ENCODE results near the gene SMLR1. TPM values are rescaled to one million over a fixed set of nuclear protein-coding genes. Genes with fewer than 3 reads are reported as not detected.

SMLR1 gene
- total RNA-seq, 2 donors from 2014 or later, result not detected

GRCh38 chr6:130815200-130816071 lies 11.8 kb upstream of the SMLR1 start:
- no peak overlapping the region for H3K27ac ChIP-seq
- H3K4me1 ChIP-seq, result no peaks in the 10 kb centered on the region
- TF ChIP-seq CTCF (IDR thresholded peaks at IDR 0.05), result no peak
- H3K27me3 ChIP-seq, result no peaks in the 10 kb centered on the region
- H3K36me3 ChIP-seq, result no peaks in the 10 kb centered on the region
- no peaks in the 10 kb centered on the region for H3K9me3 ChIP-seq
- no peak overlapping the region for H3K4me3 ChIP-seq
- no peak for DNase-seq (ENCODE audit: low spot score)

DNA sequence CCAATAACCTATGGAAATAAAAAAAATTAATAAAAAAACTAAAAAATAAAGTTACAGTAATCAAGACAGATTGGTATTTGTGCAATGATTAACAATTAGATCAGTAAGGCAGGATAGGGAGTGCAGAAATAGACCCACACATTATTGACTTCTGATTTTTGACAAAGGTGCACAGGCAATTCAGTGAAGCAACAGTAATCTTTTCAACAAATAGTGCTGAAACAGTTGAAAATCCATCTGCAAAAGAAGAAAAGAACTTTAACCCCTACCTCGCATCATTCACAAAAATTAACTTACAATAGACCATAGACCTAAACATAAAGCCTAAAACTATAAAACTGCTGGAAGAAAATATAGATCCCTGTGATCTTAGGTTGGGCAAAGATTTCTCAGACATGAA lies 4.5 kb upstream of the SMLR1 start:
- TF ChIP-seq CTCF (IDR thresholded peaks at IDR 0.05), result no peak
- no peak for DNase-seq (ENCODE audit: low spot score)
- H3K27ac ChIP-seq, result no peak overlapping the region
- H3K9me3 ChIP-seq, result no peaks in the 10 kb centered on the region
- no peaks in the 10 kb centered on the region for H3K4me1 ChIP-seq
- no peak overlapping the region for H3K4me3 ChIP-seq
- H3K36me3 ChIP-seq, result no peaks in the 10 kb centered on the region
- H3K27me3 ChIP-seq, result no peaks in the 10 kb centered on the region

DNA sequence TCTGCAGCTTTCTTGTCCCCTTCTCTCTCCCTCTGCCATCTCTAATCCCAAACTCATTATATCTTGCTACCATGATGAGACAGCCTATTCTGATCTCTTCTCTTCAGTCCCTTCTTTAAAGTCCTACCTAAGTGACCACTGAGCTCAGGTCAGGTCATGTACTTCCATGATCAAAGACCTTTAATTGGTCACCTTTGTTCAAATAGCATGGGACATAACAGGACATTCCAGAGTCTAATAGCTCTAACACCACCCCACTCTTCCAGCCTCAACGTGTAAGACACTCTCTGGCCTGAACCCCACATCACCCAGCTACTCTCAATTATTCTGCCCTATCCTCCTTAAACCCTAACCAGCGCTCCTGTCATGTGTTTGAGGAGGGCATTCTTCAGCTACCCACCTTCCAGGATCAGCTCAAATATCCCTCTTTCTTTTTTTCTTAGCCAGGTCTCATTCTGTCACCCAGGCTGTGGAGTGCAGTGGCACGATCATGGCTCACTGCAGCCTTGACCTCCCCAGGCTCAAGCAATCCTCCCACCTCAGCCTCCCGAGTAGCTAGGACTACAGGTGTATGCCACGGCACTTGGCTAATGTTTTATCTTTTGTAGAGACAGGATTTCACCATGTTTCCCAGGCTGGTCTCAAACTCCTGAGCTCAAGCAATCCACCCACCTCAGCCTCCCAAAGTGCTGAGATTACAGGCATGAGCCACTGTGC lies 2.1 kb upstream of the SMLR1 start:
- no peaks in the 10 kb centered on the region for H3K4me1 ChIP-seq
- DNase-seq (ENCODE audit: low spot score), result no peak
- TF ChIP-seq CTCF (IDR thresholded peaks at IDR 0.05), result no peak
- H3K27me3 ChIP-seq, result no peaks in the 10 kb centered on the region
- H3K36me3 ChIP-seq, result no peaks in the 10 kb centered on the region
- no peaks in the 10 kb centered on the region for H3K9me3 ChIP-seq
- no peak overlapping the region for H3K27ac ChIP-seq
- no peak overlapping the region for H3K4me3 ChIP-seq

DNA sequence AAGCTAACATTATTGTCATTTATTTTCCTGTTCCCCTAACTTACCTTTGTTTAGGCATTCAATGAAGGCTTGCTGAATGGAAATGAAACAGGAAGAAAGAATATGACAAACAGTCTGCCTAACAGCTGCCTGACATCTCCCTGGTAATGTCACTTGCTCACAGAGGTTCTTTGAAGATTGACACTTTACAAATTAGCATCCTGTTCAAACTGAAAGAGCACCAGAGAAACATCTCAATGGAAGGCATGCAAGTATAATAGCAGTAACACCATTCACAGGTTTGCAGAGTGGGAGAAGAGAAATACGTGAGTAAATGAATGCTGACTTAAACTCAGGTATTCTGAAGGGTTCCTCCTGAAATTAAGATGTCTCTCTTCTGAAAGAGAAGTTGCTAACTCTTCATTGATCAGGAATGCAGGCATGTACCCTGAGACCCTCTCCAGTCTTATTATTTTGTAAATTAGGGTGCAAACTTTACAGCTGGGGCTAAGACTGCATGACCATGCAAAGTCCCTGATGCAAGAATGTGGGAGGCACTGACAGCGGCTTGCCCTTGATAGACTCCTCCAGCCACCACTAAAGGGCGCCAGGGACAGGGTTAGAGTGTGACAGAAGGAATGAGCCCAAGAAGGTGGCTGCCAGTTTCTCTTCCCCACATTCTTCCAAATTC lies 1.3 kb upstream of the SMLR1 start:
- H3K27ac ChIP-seq, result no peak overlapping the region
- no peaks in the 10 kb centered on the region for H3K36me3 ChIP-seq
- no peaks in the 10 kb centered on the region for H3K9me3 ChIP-seq
- no peaks in the 10 kb centered on the region for H3K27me3 ChIP-seq
- no peak for TF ChIP-seq CTCF (IDR thresholded peaks at IDR 0.05)
- no peak for DNase-seq (ENCODE audit: low spot score)
- H3K4me1 ChIP-seq, result no peaks in the 10 kb centered on the region
- no peak overlapping the region for H3K4me3 ChIP-seq

DNA sequence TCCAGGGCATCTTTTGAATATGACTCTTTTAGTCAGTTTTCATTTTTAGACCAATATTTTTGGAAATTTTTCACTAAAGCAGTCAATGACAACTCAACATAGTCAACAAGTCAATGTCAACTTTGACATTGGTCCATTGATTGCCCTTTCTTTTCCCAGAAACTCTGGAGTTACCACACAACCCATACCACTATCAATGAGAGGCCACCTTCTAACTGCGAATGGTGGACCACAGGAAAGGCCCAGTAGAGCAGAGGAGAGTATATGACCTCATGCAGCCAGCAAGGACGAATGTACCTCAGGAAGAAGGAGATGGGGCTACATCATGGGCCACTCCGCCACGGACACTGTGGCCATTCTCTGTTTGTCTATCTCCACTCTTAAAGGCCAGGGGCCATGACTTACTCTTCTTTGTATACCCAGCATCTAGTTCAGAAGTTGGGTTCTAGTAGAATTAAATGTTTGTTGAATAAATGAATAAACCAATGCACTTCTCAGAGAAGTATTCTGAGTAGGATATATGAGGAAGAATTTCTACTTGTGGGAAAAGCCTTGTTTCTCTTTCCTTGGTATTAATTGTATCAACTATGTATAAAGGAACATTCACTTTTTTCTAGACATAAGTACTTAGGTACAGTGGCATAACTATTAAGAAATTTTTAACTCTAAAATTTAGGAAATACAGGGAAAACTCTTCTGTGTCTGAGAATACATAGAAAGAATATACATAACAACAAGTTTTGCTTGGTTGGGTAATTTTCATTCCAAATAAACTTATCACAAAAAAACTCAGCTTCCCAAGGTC lies 562 bp upstream of the SMLR1 start:
- H3K36me3 ChIP-seq, result no peaks in the 10 kb centered on the region
- H3K4me3 ChIP-seq, result no peak overlapping the region
- DNase-seq (ENCODE audit: low spot score), result no peak
- H3K27me3 ChIP-seq, result no peaks in the 10 kb centered on the region
- no peak overlapping the region for H3K27ac ChIP-seq
- no peaks in the 10 kb centered on the region for H3K9me3 ChIP-seq
- no peak for TF ChIP-seq CTCF (IDR thresholded peaks at IDR 0.05)
- H3K4me1 ChIP-seq, result no peaks in the 10 kb centered on the region

All from right atrium auricular region (tissue), 2 donors.